Adrenal gland (tissue), 12 donors: ENCODE results near the gene CLMP. TPM values are rescaled to one million over a fixed set of nuclear protein-coding genes. Genes with fewer than 3 reads are reported as not detected.

Experiments
- DNase-seq, 7 donors: peaks; one replicate each; pipeline ENCODE4 v3.0.0-alpha.2; 2019 to 2020
- H3K27ac ChIP-seq, 5 donors: fragments of 200-600 bp; sonication (generic) in 4 of 5; 1 replicate in 3 of 5; 2 replicates in 2 of 5; pipeline versions ENCODE4 v1.5.1 to v1.8.0; 2016 to 2020; ENCODE audit warnings: mild to moderate bottlenecking in 1 of 5
- H3K27me3 ChIP-seq: fragments of 200-600 bp; 2 replicates; pipeline ENCODE4 v1.8.0; 2021
- H3K36me3 ChIP-seq, 2 donors: fragments of 200-600 bp; replicated peaks in 1 of 2; 1 replicate in 1 of 2; 2 replicates in 1 of 2; pipeline versions ENCODE4 v1.5.1 to v1.8.0; 2018 to 2022
- H3K4me1 ChIP-seq, 2 donors: fragments of 200-600 bp; replicated peaks in 1 of 2; 1 replicate in 1 of 2; 2 replicates in 1 of 2; pipeline versions ENCODE4 v1.5.1 to v1.8.0; 2018 to 2021
- H3K4me3 ChIP-seq, 4 donors: fragments of 200-600 bp; sonication (generic) in 3 of 4; one replicate each; pipeline ENCODE4 v1.5.1; 2016 to 2018
- H3K9me3 ChIP-seq, 3 donors: fragments of 200-600 bp; sonication (generic) in 1 of 3; replicated peaks in 1 of 3; 1 replicate in 2 of 3; 2 replicates in 1 of 3; pipeline versions ENCODE4 v1.5.1 to v1.8.0; 2016 to 2021
- CTCF ChIP-seq, 6 experiments: fragments of 450-650 bp in 4 of 6; fragments of 200-600 bp in 2 of 6; sonication (generic) in 1 of 6; IDR thresholded peaks; 1 replicate in 5 of 6; 2 replicates in 1 of 6; pipeline versions ENCODE4 v1.5.1 to v1.8.0; 2016 to 2021; ENCODE audit warnings: antibody characterized with exemption in 6 of 6, mild to moderate bottlenecking in 2 of 6, moderate library complexity in 1 of 6
- POLR2A ChIP-seq, 2 donors: fragments of 450-650 bp; IDR thresholded peaks; one replicate each; pipeline ENCODE4 v1.6.1; 2017; ENCODE audit warnings: antibody characterized with exemption in 2 of 2, mild to moderate bottlenecking in 2 of 2, moderate library complexity in 1 of 2
- WGBS, 4 donors: extraction: QIAGEN DNeasy Blood & Tissue Kit in 2 of 4; methylation state at CpG; one replicate each; pipeline versions ENCODE4 v1.1.5 to v1.1.7; 2013 to 2017; 5-methylcytosine and 5-hydroxymethylcytosine counted together
- intact Hi-C, 2 donors: fragments of 100-400 bp; cut with DNase I; formaldehyde crosslinking; loops; one replicate each; pipeline versions ENCODE4 v1.14.1 to v1.15.0; 2022 to 2023
- polyA plus RNA-seq, 3 donors: library from polyadenylated mRNA; stranded (reverse); fragments of 200-250 nt in 2 of 3; fragments of 350-450 nt in 1 of 3; fragmentation: Illumina TruSeq in 1 of 3; extraction: RNeasy Lipid Tissue Mini Kit (QIAGEN cat#74804) in 1 of 3; gene quantifications; one replicate each; pipeline ENCODE4 v1.2.3, GENCODE V29; 2013 to 2014
- total RNA-seq, 9 donors: library from RNA; depleted of rRNA in 4 of 9; stranded (reverse); fragments of >200 nt in 4 of 9; fragments of 120-200 nt in 1 of 9; fragmentation: NEBNext Ultra II Directional in 1 of 9; extraction: Animal tissue kit (Norgen Biotek cat#: 25700) in 1 of 9; gene quantifications; one replicate each; pipeline versions ENCODE4 v1.1.0 to v1.2.4, GENCODE V29; 2013 to 2023
- donor health status: healthy with polysubstance abuse.
- donor health status: Bipolar disorder and iron deficiency.
- donor health status: DM: yes; HTN: yes; CAD: no.
- donor health status: DM: no; HTN: no; CAD: no.
- donor health status: DM: no; HTN: no; CAD: no.
- donor health status: DM: yes; HTN: yes; CAD: no.

The CLMP gene
- total and polyA plus RNA-seq, 12 donors, result 3.8 to 36.6 (median 19.8) TPM

GRCh38 chr11:123045101-123045500 lies 149.9 kb downstream of the CLMP start:
- 95 to 97% (median 95%) methylated on average over 1 of the region's 1 CpG for WGBS, 4 donors
- H3K4me3 ChIP-seq, result no peak overlapping the region
- intact Hi-C loops, result no loop called here
- TF ChIP-seq POLR2A (IDR thresholded peaks at IDR 0.05) (no peak), CTCF (IDR thresholded peaks at IDR 0.05) (no peak)
- no peak overlapping the region for H3K27ac ChIP-seq
- H3K27me3 ChIP-seq, result no peaks in the 10 kb centered on the region
- no peaks in the 10 kb centered on the region for H3K9me3 ChIP-seq
- DNase-seq, result no peak
- peaks cover 0 to 3% of the 10 kb centered on the region in 2 donors for H3K4me1 ChIP-seq
- H3K36me3 ChIP-seq, result no peaks in the 10 kb centered on the region

- Histone ChIP-seq H3K4me1 (peaks cover 0 to 4% of the 10 kb centered on the region in 2 donors), H3K9me3 (no peaks in the 10 kb centered on the region), H3K27ac (no peak overlapping the region), H3K4me3 (no peak overlapping the region), H3K27me3 (no peaks in the 10 kb centered on the region), H3K36me3 (no peaks in the 10 kb centered on the region)
- 73 to 92% (median 89%) methylated on average over 3 to 10 of the region's 10 CpGs for WGBS, 4 donors
- no peak for DNase-seq
- TF ChIP-seq POLR2A (IDR thresholded peaks at IDR 0.05), result no peak
- TF ChIP-seq CTCF (IDR thresholded peaks at IDR 0.05), result no peak
- intact Hi-C loops, result no loop called here
Observed at GRCh38 chr11:123041185-123041584, 153.9 kb downstream of the CLMP start.

- no peaks in the 10 kb centered on the region for H3K9me3 ChIP-seq
- peak in 4 of 7 donors; percentile 35 to 71 (median 40) for DNase-seq
- peak overlapping the region in 3 of 5 donors; percentile 1 to 82 (median 30) for H3K27ac ChIP-seq
- H3K27me3 ChIP-seq, result no peaks in the 10 kb centered on the region
- H3K4me3 ChIP-seq, result no peak overlapping the region
- no peaks in the 10 kb centered on the region for H3K36me3 ChIP-seq
- TF ChIP-seq POLR2A (IDR thresholded peaks at IDR 0.05) (no peak), CTCF (IDR thresholded peaks at IDR 0.05) (no peak)
- intact Hi-C loops, result no loop called here
- WGBS, 4 donors, result 47 to 67% (median 56%) methylated on average over 7 to 11 of the region's 11 CpGs
- peaks cover 0 to 4% of the 10 kb centered on the region in 2 donors for H3K4me1 ChIP-seq
Observed at GRCh38 chr11:123040111-123040432, 155.0 kb downstream of the CLMP start.

- no peaks in the 10 kb centered on the region for H3K9me3 ChIP-seq
- H3K36me3 ChIP-seq, result no peaks in the 10 kb centered on the region
- H3K4me3 ChIP-seq, result no peak overlapping the region
- no peak for DNase-seq
- no peaks in the 10 kb centered on the region for H3K27me3 ChIP-seq
- intact Hi-C loops, result no loop called here
- 87 to 93% (median 90%) methylated on average over 10 of the region's 10 CpGs for WGBS, 4 donors
- H3K4me1 ChIP-seq, result peaks cover 0 to 4% of the 10 kb centered on the region in 2 donors
- TF ChIP-seq CTCF (IDR thresholded peaks at IDR 0.05), result no peak
- no peak for TF ChIP-seq POLR2A (IDR thresholded peaks at IDR 0.05)
- H3K27ac ChIP-seq, result no peak overlapping the region
Observed at GRCh38 chr11:123035831-123036230, 159.2 kb downstream of the CLMP start.
